OCI-LY3 (cell line): ENCODE results near the gene PCDHGA6.
"Not testable (repeated sequence)": the region's sequence is repeated elsewhere in the genome, so short reads cannot be mapped to it uniquely, and the experiment has no call there.

Experiments
- H2AFZ ChIP-seq: fragments of 200-600, 300-600 bp; shearing (Covaris generic); 2 replicates; pipeline ENCODE4 v1.6.0; 2014; ENCODE audit warnings: antibody characterized with exemption, low read depth, low read length
- H3K27ac ChIP-seq: fragments of 200-600, 300-600 bp; sonication (generic); 2 replicates; pipeline ENCODE4 v1.5.1; 2014; ENCODE audit warnings: mild to moderate bottlenecking, low read length, moderate library complexity, mixed read lengths
- H3K27me3 ChIP-seq: fragments of 200-600, 300-600 bp; sonication (generic); 2 replicates; pipeline ENCODE4 v1.6.1; 2014; ENCODE audit warnings: low read depth, low read length, mixed read lengths
- H3K36me3 ChIP-seq: fragments of 200-600, 300-600 bp; sonication (generic); replicated peaks from 2 replicates; pipeline ENCODE3; 2014; ENCODE audit warnings: low read depth, low read length, mixed read lengths
- H3K4me1 ChIP-seq: fragments of 300-600, 200-600 bp; sonication (generic); 2 replicates; pipeline ENCODE4 v1.6.1; 2014; ENCODE audit warnings: low read length, mixed read lengths
- H3K4me2 ChIP-seq: fragments of 200-600, 300-600 bp; sonication (generic); 2 replicates; pipeline ENCODE4 v1.6.1; 2014; ENCODE audit warnings: low read length, mixed read lengths
- H3K4me3 ChIP-seq: fragments of 300-600, 200-600 bp; sonication (generic); 2 replicates; pipeline ENCODE4 v1.5.1; 2014; ENCODE audit warnings: antibody characterized with exemption, mild to moderate bottlenecking, low read length, moderate library complexity
- H3K79me2 ChIP-seq: fragments of 300-600, 200-600 bp; shearing (Covaris generic); 2 replicates; pipeline ENCODE4 v1.6.1; 2014; ENCODE audit warnings: mild to moderate bottlenecking, low read length, mixed read lengths
- H3K9ac ChIP-seq: fragments of 300-600, 200-600 bp; shearing (Covaris generic); 2 replicates; pipeline ENCODE4 v1.6.0; 2014; ENCODE audit warnings: mild to moderate bottlenecking, low read length, moderate library complexity
- H3K9me3 ChIP-seq: fragments of 200-600, 300-600 bp; shearing (Covaris generic); 2 replicates; pipeline ENCODE4 v1.6.1; 2014; ENCODE audit warnings: low read length, mixed read lengths; ENCODE audit not compliant: insufficient read depth
- H4K20me1 ChIP-seq: fragments of 200-600, 300-600 bp; sonication (generic); 2 replicates; pipeline ENCODE4 v1.6.1; 2016; ENCODE audit warnings: low read length, mixed read lengths; ENCODE audit not compliant: insufficient read depth
- CTCF ChIP-seq: fragments of 200-600, 300-600 bp; sonication (generic); IDR thresholded peaks from 2 replicates; pipeline ENCODE4 v1.5.1; 2014; ENCODE audit warnings: antibody characterized with exemption, low read length, low read depth
- EZH2phosphoT487 ChIP-seq: fragments of 200-600 bp; shearing (Covaris generic); IDR thresholded peaks from 2 replicates; pipeline ENCODE4 v1.6.1; 2018; ENCODE audit warnings: antibody characterized with exemption, mixed run types, low read depth

PCDHGA6 gene

DNA sequence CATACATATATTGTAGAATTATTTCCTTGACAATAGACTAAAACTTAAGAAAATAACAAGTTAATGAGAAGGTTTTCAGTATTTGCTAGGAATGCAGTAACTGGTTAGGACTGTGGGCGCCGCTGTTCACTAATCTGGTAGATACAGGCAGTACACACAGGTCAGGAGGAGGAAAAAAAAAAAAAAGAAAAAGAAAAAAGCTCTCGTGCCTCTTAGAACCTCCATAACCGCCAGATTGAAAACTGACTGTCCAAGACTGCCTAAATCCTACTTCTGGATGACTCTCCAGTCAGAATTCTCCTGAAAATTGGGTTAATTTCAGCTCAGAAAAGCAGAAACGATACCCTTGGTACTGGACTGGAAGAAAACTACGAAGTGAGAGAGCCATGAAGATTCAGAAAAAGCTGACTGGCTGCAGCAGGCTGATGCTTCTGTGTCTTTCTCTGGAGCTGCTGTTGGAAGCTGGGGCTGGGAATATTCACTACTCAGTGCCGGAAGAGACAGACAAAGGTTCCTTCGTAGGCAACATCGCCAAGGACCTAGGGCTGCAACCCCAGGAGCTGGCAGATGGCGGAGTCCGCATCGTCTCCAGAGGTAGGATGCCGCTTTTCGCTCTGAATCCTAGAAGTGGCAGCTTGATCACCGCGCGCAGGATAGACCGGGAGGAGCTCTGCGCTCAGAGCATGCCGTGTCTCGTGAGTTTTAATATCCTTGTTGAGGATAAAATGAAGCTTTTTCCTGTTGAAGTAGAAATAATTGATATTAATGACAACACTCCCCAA lies 43.2 kb upstream of the PCDHGA6 start, which contains the start of gene PCDHGA1:
TSS of gene PCDHGA1 (plus strand) at position 216 of the 782 bp plus-strand sequence.
- no peak within 1 kb of the TSS for H3K4me3 ChIP-seq
- H3K9me3 ChIP-seq = no peaks in the 10 kb centered on the region
- H3K9ac ChIP-seq = no peak within 1 kb of the TSS
- no peaks in the 10 kb centered on the region for H4K20me1 ChIP-seq
- peaks cover 3% of the 10 kb centered on the region; the same call in 1 of the 2 replicates for H3K4me1 ChIP-seq
- no peaks in the 10 kb centered on the region for H3K27me3 ChIP-seq
- no peak within 1 kb of the TSS for H3K4me2 ChIP-seq
- no peak within 1 kb of the TSS for H2AFZ ChIP-seq
- no peaks in the 10 kb centered on the region for H3K79me2 ChIP-seq
- H3K36me3 ChIP-seq = no peaks in the 10 kb centered on the region
- TF ChIP-seq EZH2phosphoT487 (no peak), CTCF (no peak)
- no peak within 1 kb of the TSS for H3K27ac ChIP-seq

DNA sequence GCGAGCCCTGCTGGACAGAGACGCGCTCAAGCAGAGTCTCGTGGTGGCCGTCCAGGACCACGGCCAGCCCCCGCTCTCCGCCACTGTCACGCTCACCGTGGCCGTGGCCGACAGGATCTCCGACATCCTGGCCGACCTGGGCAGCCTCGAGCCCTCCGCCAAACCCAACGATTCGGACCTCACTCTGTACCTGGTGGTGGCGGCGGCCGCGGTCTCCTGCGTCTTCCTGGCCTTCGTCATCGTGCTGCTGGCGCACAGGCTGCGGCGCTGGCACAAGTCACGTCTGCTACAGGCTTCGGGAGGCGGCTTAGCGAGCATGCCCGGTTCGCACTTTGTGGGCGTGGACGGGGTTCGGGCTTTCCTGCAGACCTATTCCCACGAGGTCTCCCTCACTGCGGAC lies 41.1 kb upstream of the PCDHGA6 start:
- H3K4me3 ChIP-seq, H3K36me3 ChIP-seq, H3K27me3 ChIP-seq, H3K9ac ChIP-seq, H2AFZ ChIP-seq, H3K79me2 ChIP-seq, H3K4me1 ChIP-seq, H3K9me3 ChIP-seq, H4K20me1 ChIP-seq, H3K27ac ChIP-seq, H3K4me2 ChIP-seq: not testable (repeated sequence)

DNA sequence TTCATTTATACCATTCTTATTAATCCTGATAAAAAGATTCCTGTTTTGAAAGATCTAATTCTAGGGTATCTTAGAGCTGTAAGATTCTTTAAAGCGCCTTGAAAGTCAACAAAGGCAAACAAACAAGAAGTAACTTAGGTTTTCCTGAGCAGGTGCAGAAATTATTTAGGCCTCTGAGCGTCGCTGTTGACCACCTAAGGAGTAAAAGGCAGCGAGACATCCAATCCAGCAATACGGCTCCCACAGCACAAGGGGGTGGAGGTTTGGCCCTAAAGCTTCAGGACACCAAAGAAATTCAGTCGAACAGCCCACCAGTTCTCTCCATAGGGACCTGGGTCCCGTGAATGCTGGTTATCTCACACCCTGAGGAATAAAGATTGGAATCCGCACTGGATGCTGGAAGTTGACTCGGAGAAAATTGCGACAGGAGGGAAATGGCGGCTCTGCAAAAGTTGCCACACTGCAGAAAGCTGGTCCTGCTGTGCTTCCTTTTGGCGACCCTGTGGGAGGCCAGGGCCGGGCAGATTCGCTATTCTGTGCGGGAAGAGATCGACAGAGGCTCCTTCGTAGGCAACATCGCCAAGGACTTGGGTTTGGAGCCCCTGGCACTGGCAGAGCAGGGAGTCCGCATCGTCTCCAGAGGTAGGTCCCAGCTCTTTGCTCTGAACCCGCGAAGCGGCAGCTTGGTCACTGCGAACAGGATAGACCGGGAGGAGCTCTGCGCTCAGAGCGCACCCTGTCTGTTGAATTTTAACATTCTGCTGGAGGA lies 35.0 kb upstream of the PCDHGA6 start, which contains the start of gene PCDHGA2:
TSS of gene PCDHGA2 (plus strand) at position 223 of the 769 bp plus-strand sequence.
- Histone ChIP-seq H4K20me1 (no peaks in the 10 kb centered on the region), H3K4me2 (no peak within 1 kb of the TSS), H3K4me3 (no peak within 1 kb of the TSS), H3K27me3 (no peaks in the 10 kb centered on the region), H2AFZ (no peak within 1 kb of the TSS), H3K27ac (no peak within 1 kb of the TSS), H3K36me3 (no peaks in the 10 kb centered on the region), H3K9ac (no peak within 1 kb of the TSS), H3K4me1 (no peaks in the 10 kb centered on the region), H3K9me3 (no peaks in the 10 kb centered on the region), H3K79me2 (no peaks in the 10 kb centered on the region)
- TF ChIP-seq EZH2phosphoT487 (no peak), CTCF (no peak)

DNA sequence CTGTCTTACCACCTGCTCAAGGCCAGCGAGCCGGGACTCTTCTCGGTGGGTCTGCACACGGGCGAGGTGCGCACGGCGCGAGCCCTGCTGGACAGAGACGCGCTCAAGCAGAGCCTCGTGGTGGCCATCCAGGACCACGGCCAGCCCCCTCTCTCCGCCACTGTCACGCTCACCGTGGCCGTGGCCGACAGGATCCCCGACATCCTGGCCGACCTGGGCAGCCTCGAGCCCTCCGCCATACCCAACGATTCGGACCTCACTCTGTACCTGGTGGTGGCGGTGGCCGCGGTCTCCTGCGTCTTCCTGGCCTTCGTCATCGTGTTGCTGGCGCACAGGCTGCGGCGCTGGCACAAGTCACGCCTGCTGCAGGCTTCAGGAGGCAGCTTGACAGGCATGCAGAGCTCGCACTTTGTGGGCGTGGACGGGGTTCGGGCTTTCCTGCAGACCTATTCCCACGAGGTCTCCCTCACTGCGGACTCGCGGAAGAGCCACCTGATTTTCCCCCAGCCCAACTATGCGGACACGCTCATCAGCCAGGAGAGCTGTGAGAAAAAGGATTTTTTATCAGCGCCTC lies 32.8 kb upstream of the PCDHGA6 start:
- H3K27ac ChIP-seq, H3K9me3 ChIP-seq, H3K27me3 ChIP-seq, H3K4me2 ChIP-seq, H3K4me3 ChIP-seq, H3K4me1 ChIP-seq, H3K79me2 ChIP-seq, H3K9ac ChIP-seq, H2AFZ ChIP-seq, H4K20me1 ChIP-seq, H3K36me3 ChIP-seq: not testable (repeated sequence)

DNA sequence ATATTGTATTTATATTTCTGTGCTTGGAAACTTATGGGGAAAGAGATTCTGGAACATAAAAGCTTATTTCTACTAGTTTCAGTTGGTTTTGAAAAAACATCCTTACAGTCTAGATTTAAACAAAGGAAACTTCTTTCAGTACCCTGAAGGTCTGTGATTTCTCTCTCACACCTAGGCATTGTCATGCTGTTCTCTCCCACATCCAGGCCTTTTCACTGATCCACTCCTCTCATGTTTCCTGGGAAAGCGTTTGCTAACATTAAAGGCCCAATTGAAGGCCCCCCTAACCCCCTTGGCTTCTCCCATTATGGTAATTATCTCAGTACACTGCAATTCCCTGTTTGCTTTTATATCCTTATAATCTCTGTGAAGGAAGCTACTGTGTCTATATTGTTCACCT lies 30.9 kb upstream of the PCDHGA6 start:
- H3K4me3 ChIP-seq = no peak overlapping the region

More for the DNA sequence above, 30.9 kb upstream of the PCDHGA6 start:
- Histone ChIP-seq H4K20me1 (no peaks in the 10 kb centered on the region), H3K4me1 (no peaks in the 10 kb centered on the region), H3K4me2 (no peak overlapping the region), H3K9me3 (no peaks in the 10 kb centered on the region), H2AFZ (no peak overlapping the region), H3K27ac (no peak overlapping the region), H3K79me2 (no peaks in the 10 kb centered on the region), H3K9ac (no peak overlapping the region), H3K27me3 (no peaks in the 10 kb centered on the region), H3K36me3 (no peaks in the 10 kb centered on the region)
- TF ChIP-seq EZH2phosphoT487 (no peak), CTCF (no peak)
